Gastrocnemius medialis (tissue), 4 donors: ENCODE results near the gene NREP. TPM values are rescaled to one million over a fixed set of nuclear protein-coding genes. Genes with fewer than 3 reads are reported as not detected.

Source experiments
- ATAC-seq, 2 donors: fragments of 150-250 bp; one replicate each; pipeline ENCODE4 v1.9.1; 2016
- DNase-seq, 2 donors: peaks; one replicate each; pipeline ENCODE4 v3.0.0-alpha.2; 2019
- H3K27ac ChIP-seq, 4 donors: fragments of 200-600 bp; sonication (generic); 1 replicate in 1 of 4; 2 replicates in 3 of 4; pipeline ENCODE4 v1.5.1; 2016 to 2018; ENCODE audit warnings: mild to moderate bottlenecking in 2 of 4, moderate library complexity in 1 of 4
- H3K27me3 ChIP-seq, 3 donors: fragments of 200-600 bp; sonication (generic) in 2 of 3; 1 replicate in 1 of 3; 2 replicates in 2 of 3; pipeline versions ENCODE4 v1.5.1 to v1.6.0; 2016 to 2019; ENCODE audit warnings: mild to moderate bottlenecking in 1 of 3, moderate library complexity in 1 of 3
- H3K36me3 ChIP-seq, 2 donors: fragments of 200-600 bp; sonication (generic) in 1 of 2; one replicate each; pipeline ENCODE4 v1.5.1; 2017 to 2018
- H3K4me1 ChIP-seq, 2 donors: fragments of 200-600 bp; sonication (generic) in 1 of 2; one replicate each; pipeline ENCODE4 v1.5.1; 2016 to 2017; ENCODE audit warnings: mild to moderate bottlenecking in 2 of 2
- H3K4me3 ChIP-seq, 4 donors: fragments of 200-600 bp; sonication (generic) in 3 of 4; 1 replicate in 1 of 4; 2 replicates in 3 of 4; pipeline ENCODE4 v1.5.1; 2016 to 2019; ENCODE audit warnings: mild to moderate bottlenecking in 2 of 4
- H3K9me3 ChIP-seq, 3 donors: fragments of 200-600 bp; sonication (generic) in 2 of 3; 1 replicate in 1 of 3; 2 replicates in 2 of 3; pipeline ENCODE4 v1.5.1; 2016 to 2019
- POLR2A ChIP-seq, 2 donors: fragments of 450-650 bp; IDR thresholded peaks; one replicate each; pipeline ENCODE4 v1.6.1; 2017; ENCODE audit warnings: antibody characterized with exemption in 2 of 2, mild to moderate bottlenecking in 2 of 2, moderate library complexity in 2 of 2
- in situ Hi-C, 4 donors: fragments of 200-750 bp; cut with MboI; loops; one replicate each; pipeline versions ENCODE4 v1.15.0 to v1.8.0; 2017; ENCODE audit warnings: low sequenced_read_pairs in 4 of 4
- intact Hi-C: fragments of 100-400 bp; cut with DNase I; formaldehyde crosslinking; loops from one replicate; pipeline ENCODE4 v1.15.1; 2023; ENCODE audit warnings: low total_unique reads
- total RNA-seq, 4 donors: library from RNA; depleted of rRNA; stranded (reverse); fragments of >200 nt; gene quantifications; one replicate each; pipeline versions ENCODE4 v1.1.0 to v1.2.3, GENCODE V29; 2016
- TF ChIP-seq, protein P1 (sequence below), 5 experiments: fragments of 450-650 bp in 3 of 5; fragments of 200-600 bp in 2 of 5; sonication (generic) in 2 of 5; IDR thresholded peaks in 4 of 5; conservative IDR thresholded peaks in 1 of 5; 1 replicate in 4 of 5; 2 replicates in 1 of 5; pipeline ENCODE4 v1.5.1; 2016 to 2019; ENCODE audit warnings: antibody characterized with exemption in 5 of 5, mild to moderate bottlenecking in 3 of 5, moderate library complexity in 3 of 5

The NREP gene
- total RNA-seq, 4 donors from 2014 or later, result 0.85 to 2.9 (median 1.8) TPM

- Histone ChIP-seq H3K4me1 (peaks cover 32 to 40% of the 10 kb centered on the region in 2 donors), H3K27me3 (no peaks in the 10 kb centered on the region), H3K36me3 (no peaks in the 10 kb centered on the region), H3K9me3 (no peaks in the 10 kb centered on the region), H3K4me3 (peak overlapping the region; percentile 49 to 75 (median 64)), H3K27ac (peak overlapping the region; percentile 74 to 94 (median 90))
- DNase-seq, result no peak
- ATAC-seq, result no peak
- TF ChIP-seq POLR2A (IDR thresholded peaks at IDR 0.05), result no peak
- TF ChIP-seq, protein P1, sequence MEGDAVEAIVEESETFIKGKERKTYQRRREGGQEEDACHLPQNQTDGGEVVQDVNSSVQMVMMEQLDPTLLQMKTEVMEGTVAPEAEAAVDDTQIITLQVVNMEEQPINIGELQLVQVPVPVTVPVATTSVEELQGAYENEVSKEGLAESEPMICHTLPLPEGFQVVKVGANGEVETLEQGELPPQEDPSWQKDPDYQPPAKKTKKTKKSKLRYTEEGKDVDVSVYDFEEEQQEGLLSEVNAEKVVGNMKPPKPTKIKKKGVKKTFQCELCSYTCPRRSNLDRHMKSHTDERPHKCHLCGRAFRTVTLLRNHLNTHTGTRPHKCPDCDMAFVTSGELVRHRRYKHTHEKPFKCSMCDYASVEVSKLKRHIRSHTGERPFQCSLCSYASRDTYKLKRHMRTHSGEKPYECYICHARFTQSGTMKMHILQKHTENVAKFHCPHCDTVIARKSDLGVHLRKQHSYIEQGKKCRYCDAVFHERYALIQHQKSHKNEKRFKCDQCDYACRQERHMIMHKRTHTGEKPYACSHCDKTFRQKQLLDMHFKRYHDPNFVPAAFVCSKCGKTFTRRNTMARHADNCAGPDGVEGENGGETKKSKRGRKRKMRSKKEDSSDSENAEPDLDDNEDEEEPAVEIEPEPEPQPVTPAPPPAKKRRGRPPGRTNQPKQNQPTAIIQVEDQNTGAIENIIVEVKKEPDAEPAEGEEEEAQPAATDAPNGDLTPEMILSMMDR (IDR thresholded peaks at IDR 0.05 in 4 of 5, conservative IDR thresholded peaks at IDR 0.05 in 1 of 5), result no peak
- in situ Hi-C loops, result loop anchor here in 3 of 4 donors (10.0 kb wide), 2 partner anchors 203 to 387 kb away; no protein-coding TSS in a partner anchor
- intact Hi-C loops, result loop anchor here (5.0 to 10.0 kb wide), 4 partner anchors 404 to 1021 kb away; partner anchors contain the start of gene SLC25A46
Measured at GRCh38 chr5:111758284-111758628, 1.3 kb upstream of the NREP start.

DNA sequence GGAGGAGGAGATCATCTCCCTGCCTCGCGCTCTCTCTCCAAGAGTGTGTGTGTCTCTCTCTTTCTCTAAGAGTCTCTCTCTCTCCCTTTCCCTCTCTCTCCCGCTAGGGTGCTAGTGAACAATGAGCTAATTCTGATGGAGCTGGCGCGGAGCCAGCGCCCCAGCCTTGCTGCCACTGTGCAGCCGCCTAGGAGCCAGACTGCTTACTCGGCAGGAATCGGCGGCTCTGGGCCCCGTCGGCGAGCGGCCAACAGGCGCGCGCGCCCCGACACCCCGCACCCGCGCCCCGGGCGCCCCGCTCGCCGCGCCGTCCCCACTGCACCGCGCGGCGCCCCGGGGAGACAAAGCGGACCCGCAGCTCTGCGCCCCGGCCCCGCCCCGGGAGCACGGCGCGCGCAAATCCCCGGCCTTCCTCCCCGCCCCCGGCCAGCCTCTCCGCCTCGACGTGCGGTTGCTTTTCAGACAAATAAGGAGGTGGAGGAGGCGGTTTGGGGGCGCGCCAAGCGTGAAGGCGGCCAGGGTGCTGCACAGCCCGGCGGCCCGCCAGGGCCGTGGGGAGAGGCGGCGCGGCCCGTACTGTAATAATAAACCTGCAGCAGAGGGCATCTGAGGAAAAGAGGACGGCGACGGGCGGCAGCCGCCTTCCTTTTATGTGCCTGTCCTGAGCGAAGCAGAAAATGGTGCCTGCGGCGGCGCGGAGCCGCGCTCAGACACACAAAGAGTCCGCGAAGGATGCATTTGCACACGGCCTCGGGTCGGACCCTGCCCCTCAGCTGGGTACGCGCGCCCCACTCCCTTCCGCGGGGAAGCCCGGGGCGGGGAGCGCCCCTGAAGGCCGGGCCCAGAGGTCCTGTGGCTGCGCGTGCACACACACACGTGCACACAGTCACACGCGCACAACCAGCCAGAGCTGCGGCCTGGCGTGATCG, 625 bp upstream of the NREP start:
- H3K27ac ChIP-seq, result peak overlapping the region; percentile 74 to 94 (median 90)
- no peaks in the 10 kb centered on the region for H3K27me3 ChIP-seq

DNA sequence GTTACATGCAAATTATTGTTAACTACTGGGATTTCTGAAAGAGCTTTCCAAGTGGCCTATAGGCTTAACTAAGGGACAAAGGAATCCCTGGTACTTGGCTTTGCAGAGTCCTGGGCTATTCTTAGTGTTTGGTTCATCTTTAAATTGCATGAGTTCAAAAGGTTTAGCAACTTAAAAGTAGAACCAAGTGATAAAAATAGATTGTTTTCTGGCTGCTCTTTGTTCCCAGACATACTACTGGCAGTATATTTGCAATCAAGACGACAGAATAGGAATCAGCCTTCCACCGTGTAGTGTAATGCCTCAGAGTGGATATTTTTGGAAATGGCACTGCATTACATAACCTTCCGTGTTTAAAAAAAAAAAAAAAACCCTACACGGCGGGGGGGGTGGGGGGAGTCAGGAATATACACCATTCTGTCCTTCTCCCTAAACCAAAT, 1.0 kb downstream of the NREP start:
- intact Hi-C loops (loop anchor here (2.0 to 10.0 kb wide), 6 partner anchors 205 to 1019 kb away; partner anchors contain the start of gene SLC25A46), in situ Hi-C loops (loop anchor here in 3 of 4 donors (10.0 kb wide), 2 partner anchors 201 to 389 kb away; no protein-coding TSS in a partner anchor)
- no peak for DNase-seq
- Histone ChIP-seq H3K36me3 (no peaks in the 10 kb centered on the region), H3K27me3 (no peaks in the 10 kb centered on the region), H3K4me1 (peaks cover 43 to 59% of the 10 kb centered on the region in 2 donors), H3K4me3 (peak overlapping the region; percentile 49 to 75 (median 64)), H3K27ac (peak overlapping the region; percentile 74 to 94 (median 90)), H3K9me3 (no peaks in the 10 kb centered on the region)
- ATAC-seq, result peak; percentile 79 to 84
- peak in 1 of 2 donors; percentile 13 for TF ChIP-seq POLR2A (IDR thresholded peaks at IDR 0.05)
- TF ChIP-seq, protein P1 (IDR thresholded peaks at IDR 0.05 in 4 of 5, conservative IDR thresholded peaks at IDR 0.05 in 1 of 5), result no peak

More for the DNA sequence above, 625 bp upstream of the NREP start:
- ATAC-seq (peak; percentile 72 to 76), DNase-seq (peak; percentile 90 to 95)
- peaks cover 37 to 43% of the 10 kb centered on the region in 2 donors for H3K4me1 ChIP-seq
- H3K9me3 ChIP-seq, result no peaks in the 10 kb centered on the region
- TF ChIP-seq POLR2A (IDR thresholded peaks at IDR 0.05), result peak; percentile 56 to 82
- TF ChIP-seq, protein P1 (IDR thresholded peaks at IDR 0.05 in 4 of 5, conservative IDR thresholded peaks at IDR 0.05 in 1 of 5), result peak; percentile 16 to 39 (median 30)
- intact Hi-C loops, result loop anchor here (2.0 to 10.0 kb wide), 6 partner anchors 207 to 1020 kb away; partner anchors contain the start of gene SLC25A46
- H3K4me3 ChIP-seq, result peak overlapping the region; percentile 49 to 75 (median 64)
- in situ Hi-C loops, result loop anchor here in 3 of 4 donors (10.0 kb wide), 2 partner anchors 203 to 387 kb away; no protein-coding TSS in a partner anchor
- no peaks in the 10 kb centered on the region for H3K36me3 ChIP-seq

DNA sequence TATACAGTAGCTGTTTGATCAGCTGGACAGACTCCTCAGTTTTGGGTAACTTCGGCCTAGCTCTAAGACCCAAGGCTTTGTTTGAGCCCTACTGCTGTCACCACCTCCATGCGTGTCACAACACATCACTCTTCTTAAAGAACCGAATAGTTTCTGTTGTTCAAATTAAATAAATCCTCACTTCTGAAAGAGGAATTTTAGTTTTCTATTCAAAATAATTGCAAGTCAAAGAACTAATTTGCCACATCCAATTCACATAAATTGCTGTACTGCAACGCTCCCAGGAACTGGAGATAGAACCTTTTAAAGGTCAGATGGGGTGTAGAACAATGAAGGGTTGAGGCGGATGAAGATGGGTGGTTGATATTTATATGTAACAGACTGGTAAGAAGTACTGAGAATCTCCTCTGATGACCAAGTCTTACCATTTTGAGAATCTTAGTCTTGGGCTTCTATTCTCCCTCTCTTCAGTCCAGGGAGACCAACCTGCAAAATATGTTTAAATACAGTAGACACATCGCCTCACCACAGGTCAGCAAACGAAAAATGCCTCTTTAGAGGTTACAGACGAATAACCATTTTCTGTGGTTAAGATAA, 1.6 kb downstream of the NREP start:
- Histone ChIP-seq H3K36me3 (no peaks in the 10 kb centered on the region), H3K27me3 (no peaks in the 10 kb centered on the region), H3K4me3 (peak overlapping the region; percentile 2 to 75 (median 64)), H3K9me3 (no peaks in the 10 kb centered on the region), H3K4me1 (peaks cover 48 to 62% of the 10 kb centered on the region in 2 donors), H3K27ac (peak overlapping the region; percentile 74 to 94 (median 90))
- intact Hi-C loops (loop anchor here (5.0 to 10.0 kb wide), 4 partner anchors 407 to 1018 kb away; partner anchors contain the start of gene SLC25A46), in situ Hi-C loops (loop anchor here in 3 of 4 donors (10.0 kb wide), 2 partner anchors 201 to 389 kb away; no protein-coding TSS in a partner anchor)
- no peak for DNase-seq
- no peak for TF ChIP-seq POLR2A (IDR thresholded peaks at IDR 0.05)
- TF ChIP-seq, protein P1 (IDR thresholded peaks at IDR 0.05 in 4 of 5, conservative IDR thresholded peaks at IDR 0.05 in 1 of 5), result no peak
- no peak for ATAC-seq
